SK-N-SH (cell line): Measurements from ENCODE around the gene MID2. TPM values are rescaled to one million over a fixed set of nuclear protein-coding genes. Genes with fewer than 3 reads are reported as not detected.
A peak's percentile ranks its signal among the peaks of the same experiment; 100 is the strongest.

ENCODE experiments used
- CTCF ChIA-PET: fragments of 300-600, 350-600 bp; formaldehyde crosslinking; extraction: SDS; loops from one replicate; lab custom pipeline; 2021; lab: Yijun Ruan, JAX
- POLR2A ChIA-PET: fragments of 350-600 bp; sonication (Branson Sonifier 250); formaldehyde crosslinking; extraction: SDS; loops from one replicate; lab custom pipeline; 2020; ENCODE audit warnings: antibody characterized with exemption, inconsistent platforms; lab: Yijun Ruan, JAX
- DNase-seq: peaks from one replicate; pipeline ENCODE4 v3.0.0; 2012
- H2AFZ ChIP-seq: fragments of 200-600 bp; sonication (generic); 2 replicates; pipeline ENCODE4 v1.8.1; 2016; ENCODE audit warnings: antibody characterized with exemption, mild to moderate bottlenecking, low read depth
- H3F3A ChIP-seq: fragments of 200-600 bp; sonication (generic); replicated peaks from 2 replicates; pipeline ENCODE3; 2016; ENCODE audit warnings: antibody characterized with exemption, mild to moderate bottlenecking; ENCODE audit not compliant: insufficient read depth
- H3K27ac ChIP-seq, 2 experiments: fragments of 200-500 bp in 1 of 2; fragments of 200-600 bp in 1 of 2; sonication (Bioruptor generic) in 1 of 2; sonication (generic), shearing (Covaris generic) in 1 of 2; 2 replicates each; pipeline versions ENCODE4 v1.5.1 to v1.6.1; 2014 to 2016; ENCODE audit warnings: low read depth in 2 of 2, inconsistent platforms in 1 of 2, low read length in 1 of 2, mild to moderate bottlenecking in 1 of 2, mixed read lengths in 1 of 2
- H3K27me3 ChIP-seq: fragments of 200-600 bp; sonication (generic), shearing (Covaris generic); 2 replicates; pipeline ENCODE4 v1.6.1; 2016; ENCODE audit warnings: mixed run types; ENCODE audit not compliant: insufficient read depth
- H3K36me3 ChIP-seq, 2 experiments: fragments of 200-500 bp in 1 of 2; fragments of 200-600 bp in 1 of 2; sonication (Bioruptor generic) in 1 of 2; sonication (generic) in 1 of 2; replicated peaks in 1 of 2; 2 replicates each; pipeline versions ENCODE3 to v1.5.1; 2014 to 2016; ENCODE audit warnings: low read length in 1 of 2, mild to moderate bottlenecking in 1 of 2; ENCODE audit not compliant: insufficient read depth in 2 of 2, control insufficient read depth in 1 of 2
- H3K4me1 ChIP-seq, 2 experiments: fragments of 200-500 bp in 1 of 2; fragments of 200-600 bp in 1 of 2; sonication (Bioruptor generic) in 1 of 2; sonication (generic), shearing (Covaris generic) in 1 of 2; 2 replicates each; pipeline versions ENCODE4 v1.5.1 to v1.6.1; 2014 to 2016; ENCODE audit warnings: low read depth in 1 of 2, low read length in 1 of 2, mixed run types in 1 of 2; ENCODE audit not compliant: insufficient read depth in 2 of 2, control insufficient read depth in 1 of 2
- H3K4me2 ChIP-seq: fragments of 200-600 bp; sonication (generic), shearing (Covaris generic); 2 replicates; pipeline ENCODE4 v1.6.1; 2017; ENCODE audit warnings: mixed run types
- H3K4me3 ChIP-seq, 2 experiments: fragments of 200-500 bp in 1 of 2; fragments of 200-600 bp in 1 of 2; sonication (Bioruptor generic) in 1 of 2; sonication (generic), shearing (Covaris generic) in 1 of 2; 2 replicates each; pipeline versions ENCODE4 v1.5.1 to v1.8.1; 2014 to 2016; ENCODE audit warnings: low read depth in 2 of 2, inconsistent platforms in 1 of 2, low read length in 1 of 2, mild to moderate bottlenecking in 1 of 2, mixed read lengths in 1 of 2, moderate library complexity in 1 of 2
- H3K79me2 ChIP-seq: fragments of 200-600 bp; sonication (generic); 2 replicates; pipeline ENCODE4 v1.8.1; 2017; ENCODE audit warnings: mild to moderate bottlenecking; ENCODE audit not compliant: insufficient read depth
- H3K9ac ChIP-seq: fragments of 200-600 bp; sonication (generic); 2 replicates; pipeline ENCODE4 v1.6.1; 2017; ENCODE audit warnings: mixed run types
- H3K9me2 ChIP-seq: fragments of 200-600 bp; sonication (generic); 2 replicates; pipeline ENCODE4 v1.6.1; 2017; ENCODE audit warnings: mixed run types
- H3K9me3 ChIP-seq: fragments of 200-600 bp; sonication (generic); 2 replicates; pipeline ENCODE4 v1.6.1; 2017; ENCODE audit warnings: mixed run types, mild to moderate bottlenecking, moderate library complexity
- H4K20me1 ChIP-seq: fragments of 200-600 bp; sonication (generic); 2 replicates; pipeline ENCODE4 v1.6.1; 2017; ENCODE audit warnings: mild to moderate bottlenecking, mixed run types; ENCODE audit not compliant: insufficient read depth
- CHD2 ChIP-seq: fragments of 150-350 bp; IDR thresholded peaks from 2 replicates; pipeline ENCODE4 v1.6.1; 2018; ENCODE audit warnings: low read length; ENCODE audit not compliant: partially characterized antibody
- ELF1 ChIP-seq: IDR thresholded peaks from 2 replicates; pipeline ENCODE4 v1.4.0; 2012
- EZH2phosphoT487 ChIP-seq: fragments of 200-600 bp; sonication (generic); IDR thresholded peaks from 2 replicates; pipeline ENCODE4 v1.6.1; 2017; ENCODE audit warnings: low read depth, mixed run types, mild to moderate bottlenecking, antibody characterized with exemption, moderate library complexity, borderline replicate concordance
- FOSL2 ChIP-seq: IDR thresholded peaks from 2 replicates; pipeline ENCODE4 v1.4.0; 2012; ENCODE audit warnings: low read depth, mild to moderate bottlenecking, moderate library complexity, borderline replicate concordance
- FOXJ3 ChIP-seq: sonication (generic); formaldehyde crosslinking; IDR thresholded peaks from 2 replicates; pipeline ENCODE4 v1.5.1; 2020; ENCODE audit warnings: mild to moderate bottlenecking, missing genetic modification reagents
- FOXM1 ChIP-seq: IDR thresholded peaks from 2 replicates; pipeline ENCODE4 v1.4.0; 2012; ENCODE audit warnings: low read depth, mild to moderate bottlenecking
- MEF2A ChIP-seq: IDR thresholded peaks from 2 replicates; pipeline ENCODE4 v1.4.0; 2012; ENCODE audit warnings: low read depth, borderline replicate concordance
- MXI1 ChIP-seq: IDR thresholded peaks from 2 replicates; pipeline ENCODE4 v1.6.1; 2012; ENCODE audit warnings: mild to moderate bottlenecking, low read depth, low read length, improper control_type of control experiment
- NFIC ChIP-seq: IDR thresholded peaks from 2 replicates; pipeline ENCODE4 v1.4.0; 2012; ENCODE audit warnings: borderline replicate concordance
- NRF1 ChIP-seq: IDR thresholded peaks from 2 replicates; pipeline ENCODE4 v1.6.1; 2012; ENCODE audit warnings: low read depth, mild to moderate bottlenecking, low read length
- RAD21 ChIP-seq: IDR thresholded peaks from 2 replicates; pipeline ENCODE4 v1.6.1; 2012; ENCODE audit warnings: mild to moderate bottlenecking, low read length
- RCOR1 ChIP-seq: fragments of 150-350 bp; IDR thresholded peaks from 2 replicates; pipeline ENCODE4 v1.6.1; 2017; ENCODE audit warnings: antibody characterized with exemption, low read length
- WGBS: methylation state at CpG from one replicate; pipeline ENCODE4 v1.1.6; 2017; ENCODE audit warnings: low lambda C conversion rate; 5-methylcytosine and 5-hydroxymethylcytosine counted together
- polyA plus RNA-seq, 3 experiments: library from polyadenylated mRNA; depleted of rRNA; stranded (reverse); fragments of >200 nt; gene quantifications; 2 replicates each; pipeline ENCODE4 v1.2.3, GENCODE V29; 2012
- TF ChIP-seq, protein P1 (sequence below): fragments of 150-350 bp; IDR thresholded peaks from 2 replicates; pipeline ENCODE4 v1.6.1; 2017; ENCODE audit warnings: antibody characterized with exemption, low read length, low read depth, borderline replicate concordance
- TF ChIP-seq, protein P2 (sequence below): IDR thresholded peaks from 2 replicates; pipeline ENCODE4 v1.4.0; 2012; ENCODE audit warnings: low read depth

The MID2 gene
- polyA plus RNA-seq, 1 of the 3 experiments (the other 2 are of a cell fraction) = 0.16 TPM

DNA sequence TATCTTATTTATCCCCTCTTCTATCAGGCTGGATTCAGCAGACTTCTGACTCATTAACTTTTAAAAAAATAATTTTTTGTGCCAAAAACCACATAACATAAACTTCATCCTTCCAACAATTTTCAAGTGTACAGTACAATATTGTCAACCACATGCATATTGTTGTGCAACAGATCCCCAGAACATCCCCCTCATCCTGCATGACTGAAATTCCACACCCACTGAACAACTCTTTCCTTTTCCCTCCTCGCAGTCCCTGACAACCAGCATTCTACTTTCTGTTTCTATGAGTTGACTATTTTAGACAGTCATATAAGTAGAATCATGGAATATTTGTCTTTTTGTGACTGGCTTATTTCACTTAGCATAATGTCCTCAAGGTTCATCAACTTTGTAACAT lies 2.2 kb upstream of the MID2 start:
- ChIA-PET CTCF (no interaction called here), POLR2A (no interaction called here)
- H3F3A ChIP-seq = no peaks in the 10 kb centered on the region
- no peak overlapping the region for H3K27ac ChIP-seq
- TF ChIP-seq, protein P1, sequence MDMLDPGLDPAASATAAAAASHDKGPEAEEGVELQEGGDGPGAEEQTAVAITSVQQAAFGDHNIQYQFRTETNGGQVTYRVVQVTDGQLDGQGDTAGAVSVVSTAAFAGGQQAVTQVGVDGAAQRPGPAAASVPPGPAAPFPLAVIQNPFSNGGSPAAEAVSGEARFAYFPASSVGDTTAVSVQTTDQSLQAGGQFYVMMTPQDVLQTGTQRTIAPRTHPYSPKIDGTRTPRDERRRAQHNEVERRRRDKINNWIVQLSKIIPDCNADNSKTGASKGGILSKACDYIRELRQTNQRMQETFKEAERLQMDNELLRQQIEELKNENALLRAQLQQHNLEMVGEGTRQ = no peak
- no peak overlapping the region for H2AFZ ChIP-seq
- H3K36me3 ChIP-seq = no peaks in the 10 kb centered on the region
- H3K4me3 ChIP-seq = no peak overlapping the region
- no peaks in the 10 kb centered on the region for H4K20me1 ChIP-seq
- H3K9me3 ChIP-seq = no peaks in the 10 kb centered on the region
- DNase-seq = no peak
- H3K27me3 ChIP-seq = no peaks in the 10 kb centered on the region; the same call in 1 of the 2 replicates
- H3K4me1 ChIP-seq = no peaks in the 10 kb centered on the region
- no peak overlapping the region for H3K4me2 ChIP-seq
- 5% methylated on average over 1 of the region's 1 CpG for WGBS
- H3K9me2 ChIP-seq = no peaks in the 10 kb centered on the region
- no peaks in the 10 kb centered on the region for H3K79me2 ChIP-seq
- no peak overlapping the region for H3K9ac ChIP-seq

DNA sequence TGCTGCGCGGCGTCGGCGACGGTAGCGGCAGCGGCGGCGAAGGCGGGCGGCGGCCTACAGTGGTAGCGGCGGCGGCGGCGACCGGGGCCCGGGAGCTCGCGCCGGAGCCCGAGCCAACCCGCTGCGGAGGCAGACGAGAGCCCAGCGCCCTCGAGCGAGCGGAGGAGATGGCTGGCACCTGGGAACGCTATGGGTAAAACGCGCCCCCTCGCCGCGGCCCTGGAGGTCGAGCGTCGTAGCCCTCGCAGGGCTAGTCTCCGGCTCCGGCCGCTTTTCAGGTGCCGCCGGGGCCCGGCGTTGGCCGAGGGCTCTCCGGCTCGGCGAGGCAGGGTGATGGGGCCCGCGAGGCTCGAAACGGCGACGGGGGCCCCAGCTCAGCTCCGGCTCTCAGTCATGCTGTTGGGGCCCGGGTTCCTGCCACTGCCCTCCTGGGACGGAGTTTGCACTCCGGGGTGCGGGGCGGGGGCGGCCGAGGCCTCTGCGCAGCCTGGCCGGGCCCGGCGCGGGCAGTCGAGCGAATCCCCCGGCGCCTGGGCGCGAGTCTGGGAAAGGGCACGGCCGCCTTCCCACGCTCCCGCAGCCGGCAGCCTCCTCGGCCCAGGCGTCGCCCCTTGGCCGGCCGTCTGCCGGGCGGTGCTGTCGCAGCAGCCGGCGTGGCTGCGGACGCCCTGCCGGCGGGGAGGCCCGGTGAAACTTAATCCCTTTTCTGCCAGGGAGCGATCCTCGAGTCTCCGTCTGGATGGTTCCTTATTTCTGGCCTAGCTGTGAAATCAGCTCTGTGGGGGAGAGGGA lies 768 bp downstream of the MID2 start:
- POLR2A ChIA-PET = no interaction called here
- H4K20me1 ChIP-seq = no peaks in the 10 kb centered on the region
- peak overlapping the region; percentile 50 for H3K4me2 ChIP-seq
- H3K9me2 ChIP-seq = no peaks in the 10 kb centered on the region
- no peak overlapping the region for H3K9ac ChIP-seq
- no peaks in the 10 kb centered on the region for H3K36me3 ChIP-seq
- no peaks in the 10 kb centered on the region for H3K9me3 ChIP-seq
- H2AFZ ChIP-seq = no peak overlapping the region
- WGBS = 10% methylated on average over 12 of the region's 100 CpGs
- CTCF ChIA-PET = no interaction called here
- H3K4me1 ChIP-seq = no peaks in the 10 kb centered on the region
- TF ChIP-seq NRF1 (no peak), NFIC (no peak), MEF2A (no peak), RAD21 (no peak), FOXM1 (no peak), FOSL2 (no peak), ELF1 (no peak), CHD2 (no peak), MXI1 (no peak), FOXJ3 (CRISPR knock-in tag) (no peak), RCOR1 (no peak), EZH2phosphoT487 (no peak)
- TF ChIP-seq, protein P2, sequence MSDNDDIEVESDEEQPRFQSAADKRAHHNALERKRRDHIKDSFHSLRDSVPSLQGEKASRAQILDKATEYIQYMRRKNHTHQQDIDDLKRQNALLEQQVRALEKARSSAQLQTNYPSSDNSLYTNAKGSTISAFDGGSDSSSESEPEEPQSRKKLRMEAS = no peak
- TF ChIP-seq, protein P1 = no peak
- TF ChIP-seq, all 33 proteins: peak for 0
- Histone ChIP-seq H3K79me2 (no peaks in the 10 kb centered on the region), H3K4me3 (peak overlapping the region; percentile 19 to 34; a peak in 2 of 4 replicates), H3F3A (no peaks in the 10 kb centered on the region), H3K27ac (no peak overlapping the region), H3K27me3 (peaks cover 8% of the 10 kb centered on the region; the same call in 1 of the 2 replicates)
- DNase-seq = peak; percentile 63
